PC-9 (cell line): ENCODE measurements around the gene CCDC191. TPM values are rescaled to one million over a fixed set of nuclear protein-coding genes. Genes with fewer than 3 reads are reported as not detected.

ENCODE experiments used
- BruUV-seq: library from RNA; stranded (reverse); fragments of 400-500 nt; replicated peaks from 2 replicates; lab custom pipeline; 2021; lab: Mats Ljungman, UMichigan
- CTCF ChIA-PET: fragments of 300-600 bp; sonication (Branson Sonifier 250); formaldehyde crosslinking; loops from one replicate; lab custom pipeline; 2022; ENCODE audit warnings: antibody characterized with exemption; lab: Charles Lee
- POLR2A ChIA-PET: fragments of 300-600 bp; sonication (Branson Sonifier 250); formaldehyde crosslinking; loops from one replicate; lab custom pipeline; 2022; ENCODE audit warnings: antibody characterized with exemption; ENCODE audit not compliant: unreplicated experiment; lab: Charles Lee
- DNase-seq, 2 experiments: peaks; one replicate each; pipeline versions ENCODE4 v3.0.0 to v3.0.0-alpha.2; 2015 to 2022; ENCODE audit warnings: mixed read lengths in 1 of 2
- H2AFZ ChIP-seq: fragments of 200-600 bp; sonication (generic); 2 replicates; pipeline ENCODE4 v1.8.1; 2017; ENCODE audit warnings: antibody characterized with exemption
- H3F3A ChIP-seq: fragments of 200-600 bp; sonication (generic); 2 replicates; pipeline ENCODE4 v1.8.1; 2017; ENCODE audit warnings: antibody characterized with exemption, mild to moderate bottlenecking, low read depth; ENCODE audit not compliant: insufficient read depth
- H3K27ac ChIP-seq: fragments of 200-600 bp; sonication (generic); 2 replicates; pipeline ENCODE4 v1.6.1; 2016; ENCODE audit warnings: mixed run types
- H3K27me3 ChIP-seq: fragments of 200-600 bp; sonication (generic); 2 replicates; pipeline ENCODE4 v1.6.1; 2016; ENCODE audit warnings: low read depth, mixed run types; ENCODE audit not compliant: insufficient read depth
- H3K36me3 ChIP-seq: fragments of 200-600 bp; sonication (generic); 2 replicates; pipeline ENCODE4 v1.6.1; 2016; ENCODE audit warnings: low read depth, mixed run types
- H3K4me1 ChIP-seq: fragments of 200-600 bp; sonication (generic); replicated peaks from 2 replicates; pipeline ENCODE4 v1.6.1; 2016; ENCODE audit warnings: mixed run types; ENCODE audit not compliant: insufficient read depth
- H3K4me2 ChIP-seq: fragments of 200-600 bp; sonication (generic); 2 replicates; pipeline ENCODE4 v1.6.1; 2017; ENCODE audit warnings: mixed run types
- H3K4me3 ChIP-seq: fragments of 200-600 bp; sonication (generic); 2 replicates; pipeline ENCODE4 v1.6.1; 2016; ENCODE audit warnings: mixed run types
- H3K79me2 ChIP-seq: fragments of 200-600 bp; sonication (generic); 2 replicates; pipeline ENCODE4 v1.6.1; 2017; ENCODE audit warnings: low read depth, mixed run types
- H3K9me2 ChIP-seq: fragments of 200-600 bp; sonication (generic); 2 replicates; pipeline ENCODE4 v1.8.1; 2017; ENCODE audit warnings: mild to moderate bottlenecking; ENCODE audit not compliant: insufficient read depth
- H3K9me3 ChIP-seq: fragments of 200-600 bp; sonication (generic); 2 replicates; pipeline ENCODE4 v1.8.1; 2016; ENCODE audit warnings: low read depth; ENCODE audit not compliant: insufficient read depth
- H4K20me1 ChIP-seq: fragments of 200-600 bp; sonication (generic); 2 replicates; pipeline ENCODE4 v1.8.1; 2017; ENCODE audit not compliant: insufficient read depth
- EZH2 ChIP-seq: fragments of 200-600 bp; sonication (generic); IDR thresholded peaks from 2 replicates; pipeline ENCODE4 v1.8.0; 2017; ENCODE audit warnings: antibody characterized with exemption, low read depth
- intact Hi-C: fragments of 100-400 bp; cut with micrococcal nuclease; formaldehyde crosslinking; loops from one replicate; pipeline ENCODE4 v1.10.0; 2022; ENCODE audit not compliant: unreplicated experiment
- total RNA-seq: library from RNA; stranded (reverse); gene quantifications from 2 replicates; pipeline ENCODE4 v1.2.3, GENCODE V29; 2021
- TF ChIP-seq, protein P1 (sequence below): fragments of 200-600 bp; sonication (generic); conservative IDR thresholded peaks from 2 replicates; pipeline ENCODE4 v1.6.1; 2017; ENCODE audit warnings: mixed run types, antibody characterized with exemption, mild to moderate bottlenecking, moderate library complexity

The CCDC191 gene
- total RNA-seq, 1 experiment from 2014 or later: 11.0 TPM

DNA sequence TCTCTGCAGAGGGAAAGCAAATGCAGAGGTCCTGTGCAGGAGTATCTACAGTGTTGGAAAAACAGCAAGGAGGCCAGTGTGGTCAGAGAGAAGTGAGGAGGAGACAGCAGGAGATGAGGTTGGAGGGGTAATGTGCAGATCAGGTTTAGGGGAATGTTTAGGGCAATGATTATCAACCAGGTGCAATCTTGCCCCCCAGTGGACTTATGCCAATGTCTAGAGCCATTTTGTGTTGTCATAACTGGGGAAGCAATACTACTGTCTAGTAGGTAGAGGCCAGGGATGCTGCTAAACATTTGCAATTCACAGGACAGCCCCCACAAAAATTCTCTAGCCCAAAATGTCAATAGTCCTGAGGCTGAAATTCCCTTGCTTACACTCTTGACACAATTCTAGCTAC lies 13.1 kb downstream of the CCDC191 start:
- Histone ChIP-seq H4K20me1 (no peaks in the 10 kb centered on the region), H3K9me3 (no peaks in the 10 kb centered on the region), H3K4me3 (no peak overlapping the region), H2AFZ (no peak overlapping the region), H3K4me2 (no peak overlapping the region), H3F3A (no peaks in the 10 kb centered on the region), H3K27ac (no peak overlapping the region), H3K4me1 (no peaks in the 10 kb centered on the region), H3K79me2 (no peaks in the 10 kb centered on the region), H3K27me3 (no peaks in the 10 kb centered on the region), H3K9me2 (0 out of 2 replicates have a peak, but pooled peaks cover 7% of the 10 kb centered on the region), H3K36me3 (no peaks in the 10 kb centered on the region)
- no peak for TF ChIP-seq EZH2
- DNase-seq: no peak
- intact Hi-C loops: no loop called here
- ChIA-PET CTCF (no interaction called here), POLR2A (no interaction called here)
- no TSS peak for BruUV-seq

DNA sequence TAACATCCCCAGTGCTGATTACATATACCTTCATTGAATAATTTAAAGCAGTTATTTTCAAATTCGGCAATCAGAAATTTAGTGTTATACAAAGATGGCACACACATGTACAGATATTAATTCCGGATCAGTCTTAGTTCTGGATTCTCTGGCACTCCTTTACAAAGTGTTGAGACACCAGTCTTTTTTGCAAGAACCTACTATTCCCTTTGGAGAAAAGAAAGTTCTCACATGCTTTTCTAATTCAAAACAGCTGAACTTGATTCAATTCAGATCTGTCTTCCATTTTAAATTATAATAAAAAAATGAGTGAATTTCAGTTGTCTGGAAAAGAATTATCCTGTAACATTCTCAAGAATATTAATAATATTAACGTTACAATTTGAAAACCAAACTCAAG lies 20.4 kb downstream of the CCDC191 start:
- Histone ChIP-seq H2AFZ (no peak overlapping the region), H3K27ac (no peak overlapping the region), H3K9me3 (no peaks in the 10 kb centered on the region), H3F3A (no peaks in the 10 kb centered on the region), H3K36me3 (no peaks in the 10 kb centered on the region; the same call in 1 of the 2 replicates), H3K9me2 (no peaks in the 10 kb centered on the region), H3K4me3 (no peak overlapping the region), H3K4me2 (no peak overlapping the region), H3K4me1 (no peaks in the 10 kb centered on the region), H3K27me3 (no peaks in the 10 kb centered on the region), H4K20me1 (no peaks in the 10 kb centered on the region), H3K79me2 (no peaks in the 10 kb centered on the region)
- CTCF ChIA-PET: no interaction called here
- POLR2A ChIA-PET: no interaction called here
- TF ChIP-seq, protein P1, sequence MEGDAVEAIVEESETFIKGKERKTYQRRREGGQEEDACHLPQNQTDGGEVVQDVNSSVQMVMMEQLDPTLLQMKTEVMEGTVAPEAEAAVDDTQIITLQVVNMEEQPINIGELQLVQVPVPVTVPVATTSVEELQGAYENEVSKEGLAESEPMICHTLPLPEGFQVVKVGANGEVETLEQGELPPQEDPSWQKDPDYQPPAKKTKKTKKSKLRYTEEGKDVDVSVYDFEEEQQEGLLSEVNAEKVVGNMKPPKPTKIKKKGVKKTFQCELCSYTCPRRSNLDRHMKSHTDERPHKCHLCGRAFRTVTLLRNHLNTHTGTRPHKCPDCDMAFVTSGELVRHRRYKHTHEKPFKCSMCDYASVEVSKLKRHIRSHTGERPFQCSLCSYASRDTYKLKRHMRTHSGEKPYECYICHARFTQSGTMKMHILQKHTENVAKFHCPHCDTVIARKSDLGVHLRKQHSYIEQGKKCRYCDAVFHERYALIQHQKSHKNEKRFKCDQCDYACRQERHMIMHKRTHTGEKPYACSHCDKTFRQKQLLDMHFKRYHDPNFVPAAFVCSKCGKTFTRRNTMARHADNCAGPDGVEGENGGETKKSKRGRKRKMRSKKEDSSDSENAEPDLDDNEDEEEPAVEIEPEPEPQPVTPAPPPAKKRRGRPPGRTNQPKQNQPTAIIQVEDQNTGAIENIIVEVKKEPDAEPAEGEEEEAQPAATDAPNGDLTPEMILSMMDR: no peak
- no peak for TF ChIP-seq EZH2
- intact Hi-C loops: no loop called here
- no TSS peak for BruUV-seq
- no peak for DNase-seq

DNA sequence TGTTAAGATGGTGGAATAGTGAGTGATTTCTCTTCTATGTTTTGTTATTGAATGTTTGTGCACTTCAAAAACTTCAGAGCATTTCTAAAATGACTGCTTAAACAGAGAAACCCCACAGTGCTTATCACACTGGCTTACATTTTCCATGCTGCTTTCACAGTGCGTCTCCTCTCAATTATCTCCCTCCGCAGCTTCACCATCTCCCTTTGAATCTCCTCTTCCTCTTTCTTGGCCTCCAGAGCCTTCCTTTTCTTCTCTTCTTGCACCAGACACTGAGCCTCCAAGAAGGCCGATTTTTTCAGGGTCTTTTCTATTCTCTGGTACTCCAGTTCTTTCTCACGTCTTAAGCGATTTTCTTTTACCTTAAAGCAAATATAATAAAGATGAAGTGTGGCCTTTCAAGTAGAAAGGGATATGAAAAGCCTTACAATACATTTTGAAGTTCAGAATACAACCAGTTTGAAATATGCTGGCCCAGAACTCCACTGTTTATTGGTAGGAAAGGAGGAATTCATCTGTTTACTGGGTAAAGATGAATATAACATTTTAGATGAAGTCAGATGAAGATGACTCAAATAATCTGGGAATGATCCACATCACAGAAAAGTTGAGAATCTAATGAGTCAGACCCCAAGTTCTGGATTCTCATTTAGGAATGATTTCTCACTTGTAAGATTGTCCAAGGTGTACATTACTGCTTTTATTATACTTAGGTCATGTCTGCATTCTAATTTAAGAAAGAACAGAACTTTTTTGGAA lies 21.4 kb downstream of the CCDC191 start:
- no peaks in the 10 kb centered on the region for H3F3A ChIP-seq
- TF ChIP-seq, protein P1: no peak
- TF ChIP-seq EZH2: no peak
- no peaks in the 10 kb centered on the region for H3K27me3 ChIP-seq
- H2AFZ ChIP-seq: no peak overlapping the region
- ChIA-PET POLR2A (no interaction called here), CTCF (interaction anchor here (0.6 kb wide), 1 partner anchor 1134 kb away, joined by 6 read pairs; no protein-coding TSS in a partner anchor)
- no peak overlapping the region for H3K27ac ChIP-seq
- no TSS peak for BruUV-seq
- no peaks in the 10 kb centered on the region for H3K9me3 ChIP-seq
- intact Hi-C loops: no loop called here
- no peaks in the 10 kb centered on the region for H3K9me2 ChIP-seq
- no peak overlapping the region for H3K4me3 ChIP-seq
- H3K4me1 ChIP-seq: no peaks in the 10 kb centered on the region
- H3K4me2 ChIP-seq: no peak overlapping the region
- no peaks in the 10 kb centered on the region for H3K79me2 ChIP-seq
- no peaks in the 10 kb centered on the region; the same call in 1 of the 2 replicates for H3K36me3 ChIP-seq
- no peak for DNase-seq
- no peaks in the 10 kb centered on the region for H4K20me1 ChIP-seq
